SW480 (cell line): ENCODE results near the gene OLR1.
"Not testable (repeated sequence)": the region's sequence is repeated elsewhere in the genome, so short reads cannot be mapped to it uniquely, and the experiment has no call there.

Experiments
- DNase-seq: peaks from one replicate; pipeline ENCODE4 v3.0.0-alpha.2; 2016; ENCODE audit warnings: low spot score

Gene OLR1

DNA sequence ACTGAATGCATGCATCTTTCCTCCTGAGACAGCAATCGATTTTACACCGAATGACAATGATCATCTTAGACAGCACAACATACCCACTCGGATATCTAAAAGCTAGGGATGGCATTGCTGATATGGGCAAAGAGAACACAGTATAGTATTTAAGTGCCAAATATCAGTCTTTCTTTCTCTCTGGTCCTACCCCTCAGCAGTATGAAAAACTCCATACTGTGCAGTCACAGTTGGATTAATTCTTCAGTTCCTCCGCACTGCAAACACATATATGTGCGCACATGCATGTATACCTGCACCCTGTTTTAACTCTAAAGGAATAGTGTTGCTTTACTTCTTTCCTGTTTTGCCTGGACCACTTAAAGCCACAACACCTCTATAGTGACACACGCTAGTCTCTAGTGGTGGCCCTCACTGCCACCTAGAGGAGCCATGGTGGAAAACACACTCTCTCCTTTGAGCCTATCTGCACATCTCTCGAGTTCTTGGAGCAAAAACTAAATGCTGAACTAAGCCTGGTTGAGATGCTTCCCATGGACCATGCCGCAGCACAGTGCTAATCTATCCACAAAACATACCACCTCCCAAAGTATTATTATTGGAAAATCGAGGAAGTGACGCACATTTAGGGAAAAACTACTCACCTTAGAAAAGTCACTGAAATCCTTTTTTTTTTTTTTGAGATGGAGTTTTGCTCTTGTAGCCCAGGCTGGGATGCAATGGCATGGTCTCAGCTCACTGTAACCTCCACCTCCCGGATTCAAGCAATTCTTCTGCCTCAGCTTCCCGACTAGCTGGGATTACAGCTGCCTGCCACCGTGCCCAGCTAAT, 18.8 kb upstream of the OLR1 start:
- DNase-seq: peak; percentile 82

GRCh38 chr12:10189653-10190052, 17.7 kb upstream of the OLR1 start:
- DNase-seq: no peak

DNA sequence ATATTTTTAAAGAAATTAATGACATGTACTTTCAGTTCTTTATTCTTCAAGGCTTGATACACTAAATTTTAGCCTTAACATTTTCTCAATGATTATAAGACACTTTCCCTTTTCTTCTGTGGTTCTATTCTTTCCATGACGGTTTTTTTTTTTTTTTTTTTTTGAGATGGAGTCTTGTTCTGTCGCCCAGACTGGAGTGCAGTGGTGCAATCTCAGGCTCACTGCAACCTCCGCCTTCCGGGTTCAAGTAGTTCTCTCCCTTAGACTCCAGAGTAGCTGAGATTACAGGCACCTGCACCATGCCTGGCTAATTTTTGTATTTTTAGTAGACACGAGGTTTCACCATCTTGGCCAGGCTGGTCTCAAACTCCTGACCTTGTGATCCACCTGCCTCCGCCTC, 15.0 kb upstream of the OLR1 start:
- DNase-seq: not testable (repeated sequence)

DNA sequence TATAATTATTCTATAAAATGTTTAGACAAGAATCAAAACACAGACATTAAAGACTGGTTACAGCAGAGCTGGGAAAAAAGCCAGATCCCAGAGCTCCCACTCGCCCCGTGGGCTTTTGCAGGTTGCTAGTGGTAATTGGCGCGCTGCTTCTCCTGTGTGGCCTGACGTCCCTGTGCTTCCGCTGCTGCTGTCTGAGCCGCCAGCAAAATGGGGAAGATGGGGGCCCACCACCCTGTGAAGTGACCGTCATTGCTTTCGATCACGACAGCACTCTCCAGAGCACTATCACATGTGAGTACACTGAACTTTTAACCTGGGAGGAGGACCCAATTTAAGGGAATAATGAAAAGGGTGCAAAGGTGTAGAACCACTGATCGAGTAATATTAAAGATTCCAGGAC, 14.4 kb upstream of the OLR1 start:
- no peak for DNase-seq

GRCh38 chr12:10184261-10184843, 12.4 kb upstream of the OLR1 start:
- no peak for DNase-seq

DNA sequence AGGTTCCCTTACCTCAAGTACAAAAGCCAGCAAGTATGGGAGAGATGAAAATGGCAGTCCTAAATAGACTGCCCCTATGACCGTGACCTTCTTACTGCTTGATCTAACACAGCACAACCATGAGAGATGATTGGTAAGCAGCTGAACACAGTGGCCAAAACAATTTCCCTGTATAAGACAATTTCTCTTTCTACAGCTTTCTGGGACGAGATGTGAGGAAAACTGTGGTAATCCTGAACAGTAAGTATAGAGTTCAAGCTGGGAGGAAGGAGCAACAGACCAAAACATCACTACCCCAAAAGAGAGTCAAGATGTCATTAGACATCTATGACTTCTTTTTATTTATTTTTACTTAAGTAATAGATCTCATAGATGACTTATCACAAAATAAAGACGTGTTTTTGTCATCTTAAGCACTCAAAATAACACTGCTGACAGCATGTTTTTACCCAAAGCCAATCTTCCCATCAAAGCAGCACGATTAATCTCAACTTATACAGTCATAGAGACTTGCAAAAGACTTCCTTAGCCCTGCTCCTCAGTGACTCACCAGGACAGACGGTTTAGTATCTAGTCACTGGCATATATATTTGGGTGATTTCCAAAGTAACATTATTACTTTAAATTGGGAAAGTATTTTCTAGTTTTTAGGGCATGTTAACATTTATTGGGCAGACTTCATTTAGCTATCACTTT, 10.6 kb upstream of the OLR1 start:
- DNase-seq: no peak

DNA sequence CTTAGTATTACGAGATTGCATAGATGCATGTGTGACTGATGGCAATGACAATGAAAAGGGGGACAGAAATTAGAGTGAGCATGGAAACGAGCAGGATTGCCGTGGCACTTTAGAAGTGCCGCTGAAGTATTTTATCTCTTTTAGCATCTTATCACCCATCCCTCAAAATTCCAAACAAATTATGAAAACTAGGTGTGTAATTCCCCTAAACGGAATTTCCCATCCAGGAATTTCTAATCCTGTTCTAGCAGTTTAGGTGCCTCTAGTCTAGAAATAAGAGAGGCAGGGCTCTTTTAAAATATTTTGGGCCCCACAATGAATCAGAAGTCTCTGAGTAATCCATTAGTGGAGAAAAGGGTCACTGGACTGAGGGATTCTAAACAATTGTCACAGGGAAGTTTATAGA, 7.8 kb upstream of the OLR1 start:
- DNase-seq: no peak

DNA sequence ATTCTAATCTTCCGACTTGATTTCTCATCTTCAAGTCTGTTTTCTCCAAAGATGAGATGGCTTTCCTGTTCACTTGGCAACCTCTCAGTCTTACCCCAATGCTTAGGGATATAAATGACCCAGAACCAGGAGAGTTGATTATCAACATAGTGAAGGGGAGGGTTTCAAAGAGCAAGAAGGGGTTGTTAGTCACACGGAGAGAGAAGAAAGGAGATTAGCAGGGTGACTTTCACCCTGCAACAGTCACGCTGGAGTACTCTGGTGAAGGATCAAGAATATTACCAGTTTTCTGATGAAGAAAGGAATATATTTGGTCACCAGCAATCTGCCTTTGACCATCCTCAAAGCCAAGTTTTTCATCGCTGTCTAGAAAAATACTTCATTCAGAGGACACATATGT, 6.9 kb upstream of the OLR1 start, which contains the start of gene TMEM52B:
Gene TMEM52B (plus strand): TSS at position 212 of the 400 bp plus-strand sequence. CDS start 543 bp downstream, outside the sequence.
- no peak for DNase-seq

DNA sequence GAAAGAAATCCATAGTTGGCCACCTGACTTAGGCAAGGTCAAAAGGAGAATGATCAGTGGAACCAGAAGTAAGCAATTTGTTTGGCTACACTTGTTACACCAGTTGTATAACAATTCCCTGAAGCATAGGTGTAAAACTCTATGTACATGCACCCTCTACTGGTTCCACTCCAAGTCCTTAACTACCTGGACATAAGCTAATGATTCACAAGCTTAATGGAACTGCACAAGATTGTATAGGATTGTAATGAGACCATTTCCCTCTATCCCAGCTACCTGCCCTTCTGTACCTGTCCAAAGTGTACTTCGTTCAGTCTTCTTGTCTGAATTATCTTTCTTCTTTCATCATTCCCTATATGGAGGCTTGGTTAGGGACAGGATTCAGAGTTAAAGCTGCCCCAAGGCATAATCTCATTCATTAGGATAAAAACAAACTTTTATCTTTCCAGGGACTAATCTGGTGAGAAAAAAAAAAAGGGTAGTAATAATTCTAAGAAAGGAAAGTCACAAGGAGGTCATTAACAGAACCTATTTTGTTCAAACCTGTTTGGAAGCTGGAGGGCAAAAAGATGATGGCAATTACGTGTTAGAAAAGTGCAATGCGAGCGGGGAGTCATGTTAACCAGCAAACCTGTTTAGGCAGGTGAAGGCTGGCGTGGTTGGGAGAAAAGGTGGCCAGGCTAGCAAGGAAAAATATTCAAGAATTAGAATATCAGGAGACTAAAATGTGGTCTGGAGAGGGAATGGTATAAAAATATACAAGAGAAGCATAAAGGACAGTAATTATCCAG, 4.1 kb upstream of the OLR1 start:
- DNase-seq: no peak

- no peak for DNase-seq
Observed at GRCh38 chr12:10174986-10175614, 3.2 kb upstream of the OLR1 start.

DNA sequence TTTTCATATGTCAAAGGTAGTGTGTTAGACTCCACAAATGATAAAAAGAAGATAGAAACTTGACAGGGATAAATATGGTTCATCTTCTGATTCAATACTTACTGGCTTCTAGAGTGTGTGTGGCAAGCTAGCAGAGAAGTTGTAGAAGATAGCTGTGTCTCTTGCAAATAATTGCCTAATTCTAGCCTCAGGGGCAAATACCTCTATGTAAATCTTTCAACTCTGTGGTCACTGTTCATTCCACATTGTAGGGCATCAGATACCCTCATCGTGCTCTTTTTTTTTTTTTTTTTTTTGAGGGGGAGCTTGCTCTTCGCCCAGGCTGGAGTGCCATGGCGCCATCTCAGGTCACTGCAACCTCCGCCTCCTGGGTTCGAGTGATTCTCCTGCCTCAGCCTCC, 1.7 kb downstream of the OLR1 start:
- no peak for DNase-seq

DNA sequence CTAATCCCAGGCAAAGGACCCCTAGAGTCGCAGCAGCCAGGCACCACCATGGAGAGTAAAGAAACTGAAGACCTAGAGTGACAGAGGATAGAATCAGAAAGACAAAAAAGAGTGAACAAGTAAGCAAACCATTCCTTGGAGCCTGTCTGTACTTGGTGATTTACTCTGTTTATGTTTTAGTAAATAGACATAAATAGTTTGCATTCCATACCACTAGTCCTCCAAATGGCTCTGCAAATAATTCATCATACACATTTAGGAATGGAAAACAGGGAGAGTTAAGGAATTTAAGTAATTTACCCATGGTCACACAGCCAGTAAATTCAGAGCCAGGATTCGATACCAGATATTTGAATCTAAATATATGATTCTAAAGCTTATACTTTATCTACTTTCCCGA, 2.8 kb downstream of the OLR1 start:
- DNase-seq: no peak

- DNase-seq: peak; percentile 30
Observed at GRCh38 chr12:10167599-10167998, 4.3 kb downstream of the OLR1 start.

GRCh38 chr12:10165421-10165820, 6.5 kb downstream of the OLR1 start:
- no peak for DNase-seq

DNA sequence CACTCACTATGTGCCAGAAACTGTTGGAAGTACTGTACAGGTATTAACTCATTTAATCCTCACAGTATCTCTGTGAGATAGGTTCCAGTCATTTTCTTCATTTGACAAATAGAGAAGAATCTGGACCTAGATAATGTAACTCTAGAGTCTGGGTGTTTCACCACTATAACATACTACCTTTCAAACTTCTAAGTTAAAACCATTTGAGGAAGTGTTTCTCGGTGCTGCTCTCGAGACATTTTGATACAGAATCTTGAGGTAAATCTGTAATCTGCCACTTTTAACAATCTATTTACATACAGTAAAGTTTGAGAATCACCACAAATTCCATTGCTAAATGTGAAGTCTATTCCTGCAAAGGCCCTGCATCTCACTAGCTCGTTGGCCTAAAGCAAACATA, 8.8 kb downstream of the OLR1 start:
- DNase-seq: no peak

- DNase-seq: no peak
Observed at GRCh38 chr12:10160617-10161385, 11.1 kb downstream of the OLR1 start.

GRCh38 chr12:10159280-10159679, 12.7 kb downstream of the OLR1 start:
- DNase-seq: no peak

DNA sequence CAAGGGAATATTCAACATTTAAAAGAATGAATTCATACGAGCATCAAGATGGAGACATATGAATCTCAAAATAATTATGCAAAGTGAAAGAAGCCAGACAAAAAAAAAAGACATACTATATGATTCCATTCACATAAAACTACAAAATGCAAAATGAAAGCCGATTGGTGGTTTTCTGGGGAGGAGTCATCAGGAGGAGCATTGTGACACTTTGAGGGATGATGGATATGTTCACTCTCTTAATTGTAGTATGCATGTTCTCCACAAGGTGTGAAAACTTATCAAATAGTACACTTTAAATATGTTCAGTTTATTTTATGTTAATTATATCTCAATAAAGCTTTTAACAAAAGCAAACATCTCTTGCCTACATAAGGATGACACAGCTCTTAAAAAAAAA, 13.5 kb downstream of the OLR1 start:
- DNase-seq: no peak

DNA sequence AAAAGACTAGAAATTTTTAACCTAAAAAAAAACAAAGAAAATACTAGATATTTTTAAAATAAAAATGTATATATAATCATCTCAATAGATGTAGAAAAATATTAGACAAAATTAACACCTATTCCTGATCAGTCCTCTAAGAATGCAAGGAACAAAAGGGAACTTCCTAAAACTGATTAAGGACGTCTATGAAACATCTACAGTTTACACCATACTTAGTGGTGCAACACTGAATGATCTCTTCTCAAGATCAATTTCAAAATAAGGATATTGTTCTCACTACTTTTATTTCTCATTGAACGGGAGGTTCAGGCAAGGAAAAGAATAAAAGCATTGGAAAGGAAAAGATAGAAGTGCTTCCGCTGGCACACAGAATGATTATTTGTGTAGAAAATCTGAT, 16.0 kb downstream of the OLR1 start:
- DNase-seq: no peak

GRCh38 chr12:10154145-10154496, 17.8 kb downstream of the OLR1 start:
- no peak for DNase-seq
